Fibroblast of pulmonary artery (primary cell): Measurements from ENCODE around the gene PTPN18.

Experiments
- DNase-seq: peaks from one replicate; pipeline ENCODE4 v3.0.0-alpha.2; 2010; ENCODE audit warnings: low read depth
- H3K4me3 ChIP-seq: replicated peaks from 2 replicates; pipeline ENCODE4 v1.5.1; 2011; ENCODE audit warnings: low read depth, mild to moderate bottlenecking, control low read depth, low read length, moderate library complexity
- CTCF ChIP-seq: IDR thresholded peaks from 2 replicates; pipeline ENCODE4 v1.5.1; 2011; ENCODE audit warnings: mild to moderate bottlenecking, control low read depth, low read length, inconsistent platforms; ENCODE audit errors: missing control alignments

PTPN18 gene

DNA sequence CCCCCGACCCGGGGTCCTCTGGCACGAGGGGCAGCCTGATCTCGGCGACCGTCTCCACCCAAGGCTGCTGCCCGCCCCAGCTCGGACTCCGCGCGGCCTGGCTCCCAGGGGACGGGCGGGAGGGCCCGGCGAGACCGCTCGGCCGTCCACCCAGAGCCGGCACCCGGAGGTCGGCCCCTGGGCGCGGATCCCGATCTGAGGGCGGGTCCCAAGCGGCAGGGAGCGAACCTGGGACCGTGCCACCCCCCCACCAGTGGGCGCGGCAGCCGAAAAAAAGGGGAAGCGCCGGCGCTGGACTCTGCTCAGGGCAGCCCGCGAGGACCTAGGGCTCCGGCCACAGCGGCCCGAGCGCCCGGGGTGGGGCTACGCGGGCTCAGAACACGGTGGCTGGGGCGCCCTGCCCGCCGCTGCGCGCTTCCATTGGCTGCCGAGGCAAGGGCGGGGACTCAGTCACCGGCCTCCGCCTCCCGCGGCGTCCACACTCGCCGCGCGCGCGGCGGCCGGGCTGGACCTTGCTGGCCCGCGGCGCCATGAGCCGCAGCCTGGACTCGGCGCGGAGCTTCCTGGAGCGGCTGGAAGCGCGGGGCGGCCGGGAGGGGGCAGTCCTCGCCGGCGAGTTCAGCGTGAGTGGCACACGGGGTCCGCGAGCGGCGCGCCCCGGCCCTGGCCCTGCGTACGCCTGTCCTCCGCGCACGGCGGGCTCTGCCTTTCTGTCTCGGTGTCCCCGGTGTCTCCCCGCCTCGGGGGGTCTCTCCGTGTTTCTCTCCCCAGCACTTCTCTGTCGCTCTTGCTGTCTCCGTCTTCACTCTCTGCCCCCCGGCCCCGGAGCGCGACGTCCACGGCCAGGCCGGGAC is at the start of gene PTPN18:
PTPN18 (plus strand) TSS at position 479 of the 854 bp plus-strand sequence; CDS start at position 531, 52 bp downstream.
- DNase-seq = peak; percentile 88
- H3K4me3 ChIP-seq = peak within 1 kb of the TSS; percentile 66
- peak; percentile 21 for TF ChIP-seq CTCF

GRCh38 chr2:130307850-130308249 is 48.0 kb upstream of the PTPN18 start:
- TF ChIP-seq CTCF = no peak
- no peak for DNase-seq
- no peak overlapping the region for H3K4me3 ChIP-seq

DNA sequence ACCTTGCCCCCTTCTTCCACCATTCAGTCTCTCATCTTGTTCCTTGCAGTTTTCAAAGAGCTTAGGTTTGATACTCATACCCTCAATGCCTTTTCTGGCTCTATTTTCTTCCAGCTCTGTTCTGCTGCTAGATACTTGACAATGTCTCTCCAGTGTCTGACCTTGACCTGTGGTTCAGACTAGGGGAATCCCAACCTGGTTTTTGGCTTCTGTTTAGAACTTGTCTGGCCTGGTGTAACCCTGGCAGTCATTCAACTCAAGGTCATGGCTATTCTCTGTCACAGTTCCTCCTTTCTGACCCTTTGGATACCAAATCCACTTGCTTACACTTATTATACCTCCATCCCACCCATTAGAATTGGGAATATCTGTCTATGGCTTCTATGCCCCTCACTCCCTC is 45.0 kb upstream of the PTPN18 start:
- TF ChIP-seq CTCF = no peak
- H3K4me3 ChIP-seq = no peak overlapping the region
- no peak for DNase-seq

- no peak overlapping the region for H3K4me3 ChIP-seq
- no peak for TF ChIP-seq CTCF
- DNase-seq = no peak
These were observed 42.0 kb upstream of the PTPN18 start for GRCh38 chr2:130313812-130314334.

DNA sequence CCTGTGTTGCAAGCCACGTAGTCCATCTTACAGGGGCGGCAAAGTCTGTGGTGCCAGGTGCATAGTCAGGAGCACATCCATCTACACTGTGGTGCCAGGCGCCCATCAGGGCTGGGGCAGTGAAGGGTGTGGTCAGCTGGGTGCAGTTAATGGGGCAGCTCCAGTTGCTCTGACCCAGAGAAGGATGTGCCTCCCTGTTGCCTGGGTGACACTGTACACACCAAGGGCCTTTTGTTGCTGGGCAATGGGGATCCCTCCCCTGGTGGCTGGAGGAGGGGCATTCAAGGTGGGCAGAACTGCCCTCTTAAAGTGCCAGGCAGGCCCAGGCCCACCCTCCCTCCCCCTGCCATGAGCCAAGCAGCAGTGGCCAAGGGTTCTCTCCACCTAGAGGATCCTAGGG is 41.5 kb upstream of the PTPN18 start:
- TF ChIP-seq CTCF = no peak
- DNase-seq = no peak
- H3K4me3 ChIP-seq = no peak overlapping the region

DNA sequence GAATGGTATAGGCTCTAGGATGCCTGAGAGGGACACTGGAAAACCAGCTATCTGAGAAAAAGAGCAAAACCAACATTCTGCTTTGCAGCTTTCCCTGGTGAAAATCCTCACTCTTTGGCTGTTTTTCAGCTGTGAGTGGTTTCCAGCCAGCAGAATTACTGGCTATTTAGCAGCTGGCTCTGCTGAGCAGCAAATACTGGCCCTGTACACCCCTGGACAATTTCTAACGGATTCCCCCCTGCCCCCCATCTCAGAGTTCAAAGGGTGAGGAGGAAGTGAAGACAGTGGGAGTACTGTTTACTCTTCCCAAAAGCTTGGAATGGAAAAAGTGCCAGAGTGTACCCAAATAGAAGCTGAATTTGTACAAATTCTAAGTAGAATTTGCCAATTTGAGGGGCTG is 39.3 kb upstream of the PTPN18 start:
- H3K4me3 ChIP-seq = no peak overlapping the region
- DNase-seq = no peak
- TF ChIP-seq CTCF = no peak
